ENCODE data around the gene FAM228A.
"Not testable (repeated sequence)": the region's sequence is repeated elsewhere in the genome, so short reads cannot be mapped to it uniquely, and the experiment has no call there.

GRCh38 chr2:24140305-24140704, 34.5 kb upstream of the FAM228A start:
- not testable (repeated sequence) for TF ChIP-seq POLR2A, CTCF (IDR thresholded peaks at IDR 0.05)
